Measurements from ENCODE around the gene HS3ST3B1.

GRCh38 chr17:14311981-14312380 is 11.1 kb downstream of the HS3ST3B1 start:
- TF ChIP-seq CTCF (IDR thresholded peaks at IDR 0.05) (no peak), EP300 (IDR thresholded peaks at IDR 0.05) (no peak)

Data from ovary (tissue), 3 donors.